Mucosa of stomach (tissue), 1 donor: ENCODE results near the gene AP4S1.
"Not testable (repeated sequence)": the region's sequence is repeated elsewhere in the genome, so short reads cannot be mapped to it uniquely, and the experiment has no call there.

Experiments
- H3K27me3 ChIP-seq: one replicate; pipeline ENCODE4 v1.7.0; 2013; ENCODE audit warnings: mild to moderate bottlenecking, low read length; ENCODE audit not compliant: control insufficient read depth, insufficient read depth
- H3K36me3 ChIP-seq: one replicate; pipeline ENCODE4 v1.7.0; 2013; ENCODE audit warnings: low read length; ENCODE audit not compliant: control insufficient read depth, insufficient read depth
- H3K4me1 ChIP-seq: one replicate; pipeline ENCODE4 v1.7.0; 2013; ENCODE audit warnings: mild to moderate bottlenecking, low read length; ENCODE audit not compliant: control insufficient read depth, insufficient read depth
- H3K4me3 ChIP-seq: one replicate; pipeline ENCODE4 v1.7.0; 2013; ENCODE audit warnings: low read length
- H3K9ac ChIP-seq: one replicate; pipeline ENCODE4 v1.7.0; 2013; ENCODE audit warnings: mild to moderate bottlenecking, low read length, moderate library complexity
- H3K9me3 ChIP-seq: one replicate; pipeline ENCODE4 v1.7.0; 2013; ENCODE audit warnings: mild to moderate bottlenecking, low read length, moderate library complexity; ENCODE audit not compliant: control insufficient read depth
- donor health status: Pancreatic carcinoma.

Gene AP4S1

DNA sequence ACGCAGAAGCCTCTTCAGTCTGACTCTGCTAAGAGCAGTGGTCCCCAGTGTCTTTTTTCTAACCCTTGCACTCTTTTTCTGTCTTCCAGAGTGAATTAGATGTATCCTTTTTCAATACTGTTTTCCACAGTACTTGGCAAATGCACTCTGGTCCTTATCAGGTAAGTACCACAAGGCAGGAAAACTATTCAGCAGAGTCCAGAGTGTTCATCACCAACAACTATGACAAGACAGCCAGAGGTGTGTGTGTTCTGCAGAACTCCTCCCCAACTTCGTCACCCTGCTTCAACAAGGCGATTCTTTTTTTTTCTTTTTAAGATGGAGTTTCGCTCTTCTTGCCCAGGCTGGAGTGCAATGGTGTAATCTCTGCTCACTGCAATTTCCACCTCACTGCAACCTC lies 55.0 kb downstream of the AP4S1 start:
- H3K4me3 ChIP-seq = no peak overlapping the region
- H3K9ac ChIP-seq = no peak overlapping the region
- H3K4me1 ChIP-seq = peaks cover 6% of the 10 kb centered on the region
- H3K36me3 ChIP-seq = no peaks in the 10 kb centered on the region
- H3K9me3 ChIP-seq = no peaks in the 10 kb centered on the region
- H3K27me3 ChIP-seq = no peaks in the 10 kb centered on the region

GRCh38 chr14:31083781-31084180 lies 58.3 kb downstream of the AP4S1 start:
- Histone ChIP-seq H3K9ac (no peak overlapping the region), H3K9me3 (no peaks in the 10 kb centered on the region), H3K4me3 (no peak overlapping the region), H3K36me3 (no peaks in the 10 kb centered on the region), H3K4me1 (peaks cover 6% of the 10 kb centered on the region), H3K27me3 (no peaks in the 10 kb centered on the region)

DNA sequence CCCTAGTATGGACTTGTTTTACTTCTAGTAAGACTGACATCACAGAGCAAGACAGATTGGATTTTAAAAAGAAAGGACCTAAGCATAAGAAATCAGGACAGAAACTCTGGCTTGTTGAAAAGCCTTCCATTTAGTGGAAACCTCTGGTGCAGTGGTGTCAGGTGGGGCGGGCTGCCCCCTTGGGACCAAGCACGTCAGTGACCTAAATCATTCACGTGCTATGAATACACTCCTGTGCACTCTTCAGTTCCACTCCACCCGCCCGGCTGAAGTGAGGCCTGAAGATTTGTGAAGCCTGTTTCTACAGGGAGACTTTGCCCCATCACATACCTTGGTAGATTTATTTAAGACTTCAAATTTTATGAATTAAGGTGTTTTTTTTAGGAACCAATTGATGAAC lies 58.9 kb downstream of the AP4S1 start:
- no peak overlapping the region for H3K4me3 ChIP-seq
- H3K27me3 ChIP-seq = no peaks in the 10 kb centered on the region
- H3K36me3 ChIP-seq = no peaks in the 10 kb centered on the region
- H3K9me3 ChIP-seq = no peaks in the 10 kb centered on the region
- H3K4me1 ChIP-seq = peaks cover 6% of the 10 kb centered on the region
- H3K9ac ChIP-seq = no peak overlapping the region

- Histone ChIP-seq H3K9ac (no peak overlapping the region), H3K9me3 (no peaks in the 10 kb centered on the region), H3K4me3 (no peak overlapping the region), H3K36me3 (no peaks in the 10 kb centered on the region), H3K4me1 (peaks cover 3% of the 10 kb centered on the region), H3K27me3 (no peaks in the 10 kb centered on the region)
These were observed 59.6 kb downstream of the AP4S1 start for GRCh38 chr14:31085027-31085426.

DNA sequence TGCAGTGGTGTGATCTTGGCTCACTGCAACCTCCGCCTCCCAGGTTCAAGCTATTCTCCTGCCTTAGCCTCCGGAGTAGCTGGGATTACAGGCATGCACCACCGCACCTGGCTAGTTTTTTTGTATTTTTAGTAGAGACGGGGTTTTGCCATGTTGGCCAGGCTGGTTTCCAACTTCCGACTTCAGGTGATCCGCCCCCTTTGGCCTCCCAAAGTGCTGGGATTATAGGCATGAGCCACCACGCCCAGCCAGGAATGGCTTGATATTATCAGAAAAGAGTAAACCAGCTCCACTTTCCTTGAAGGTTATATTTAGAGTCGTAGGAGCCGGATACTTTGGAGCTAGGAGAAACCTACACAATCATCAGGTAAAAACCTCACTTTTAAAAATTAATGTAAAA lies 61.0 kb downstream of the AP4S1 start:
- H3K27me3 ChIP-seq, H3K36me3 ChIP-seq, H3K9me3 ChIP-seq, H3K4me3 ChIP-seq, H3K9ac ChIP-seq: not testable (repeated sequence)
- H3K4me1 ChIP-seq = peaks cover 13% of the 10 kb centered on the region

- Histone ChIP-seq H3K9ac (no peak overlapping the region), H3K4me3 (no peak overlapping the region), H3K27me3 (no peaks in the 10 kb centered on the region), H3K36me3 (no peaks in the 10 kb centered on the region), H3K4me1 (peaks cover 14% of the 10 kb centered on the region), H3K9me3 (no peaks in the 10 kb centered on the region)
These were observed 65.7 kb downstream of the AP4S1 start for GRCh38 chr14:31090883-31091764.

GRCh38 chr14:31092160-31092708 lies 66.8 kb downstream of the AP4S1 start:
- no peak overlapping the region for H3K9ac ChIP-seq
- no peaks in the 10 kb centered on the region for H3K9me3 ChIP-seq
- H3K36me3 ChIP-seq = peaks cover 1% of the 10 kb centered on the region
- H3K27me3 ChIP-seq = no peaks in the 10 kb centered on the region
- peaks cover 14% of the 10 kb centered on the region for H3K4me1 ChIP-seq
- no peak overlapping the region for H3K4me3 ChIP-seq

GRCh38 chr14:31093884-31094839 lies 68.7 kb downstream of the AP4S1 start:
- H3K9ac ChIP-seq, H3K36me3 ChIP-seq, H3K27me3 ChIP-seq, H3K9me3 ChIP-seq, H3K4me3 ChIP-seq: not testable (repeated sequence)
- peaks cover 14% of the 10 kb centered on the region for H3K4me1 ChIP-seq

GRCh38 chr14:31095817-31096216 lies 70.4 kb downstream of the AP4S1 start:
- H3K27me3 ChIP-seq, H3K9ac ChIP-seq: not testable (repeated sequence)

GRCh38 chr14:31096255-31096654 lies 70.8 kb downstream of the AP4S1 start:
- H3K9me3 ChIP-seq = no peaks in the 10 kb centered on the region
- no peak overlapping the region for H3K9ac ChIP-seq
- H3K4me1 ChIP-seq = peaks cover 3% of the 10 kb centered on the region
- H3K27me3 ChIP-seq = no peaks in the 10 kb centered on the region
- peaks cover 12% of the 10 kb centered on the region for H3K36me3 ChIP-seq
- no peak overlapping the region for H3K4me3 ChIP-seq

More at GRCh38 chr14:31095817-31096216, 70.4 kb downstream of the AP4S1 start:
- not testable (repeated sequence) for H3K4me1 ChIP-seq, H3K36me3 ChIP-seq, H3K9me3 ChIP-seq, H3K4me3 ChIP-seq

DNA sequence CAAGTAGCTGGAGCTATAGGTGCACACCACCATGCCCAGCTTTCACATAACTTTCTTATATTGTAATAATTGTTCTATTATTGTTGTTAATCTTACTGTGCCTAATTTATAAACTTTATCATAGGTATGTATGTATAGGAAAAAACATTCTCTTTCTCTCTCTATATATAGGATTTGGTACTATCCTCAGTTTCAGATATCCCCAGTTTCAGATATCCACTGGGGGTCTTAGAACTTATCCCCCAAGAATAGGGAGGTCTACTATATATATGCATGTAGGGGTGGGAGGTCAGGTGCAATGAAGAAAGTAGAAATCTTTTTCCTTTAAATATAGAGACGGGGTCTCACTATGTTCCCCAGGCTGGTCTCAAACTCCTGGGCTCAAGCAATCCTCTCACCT lies 71.6 kb downstream of the AP4S1 start:
- Histone ChIP-seq H3K4me3 (no peak overlapping the region), H3K36me3 (peaks cover 12% of the 10 kb centered on the region), H3K4me1 (no peaks in the 10 kb centered on the region), H3K9me3 (no peaks in the 10 kb centered on the region), H3K27me3 (no peaks in the 10 kb centered on the region), H3K9ac (no peak overlapping the region)

GRCh38 chr14:31106768-31107167 lies 81.3 kb downstream of the AP4S1 start:
- Histone ChIP-seq H3K27me3 (no peaks in the 10 kb centered on the region), H3K4me1 (no peaks in the 10 kb centered on the region), H3K4me3 (no peak overlapping the region), H3K9ac (no peak overlapping the region), H3K9me3 (no peaks in the 10 kb centered on the region), H3K36me3 (peaks cover 1% of the 10 kb centered on the region)
